ENCODE measurements around the gene PGAP2. TPM values are rescaled to one million over a fixed set of nuclear protein-coding genes. Genes with fewer than 3 reads are reported as not detected.

The PGAP2 gene
- total RNA-seq, 6 donors from 2014 or later, result 19.5 to 106 (median 25.2) TPM

DNA sequence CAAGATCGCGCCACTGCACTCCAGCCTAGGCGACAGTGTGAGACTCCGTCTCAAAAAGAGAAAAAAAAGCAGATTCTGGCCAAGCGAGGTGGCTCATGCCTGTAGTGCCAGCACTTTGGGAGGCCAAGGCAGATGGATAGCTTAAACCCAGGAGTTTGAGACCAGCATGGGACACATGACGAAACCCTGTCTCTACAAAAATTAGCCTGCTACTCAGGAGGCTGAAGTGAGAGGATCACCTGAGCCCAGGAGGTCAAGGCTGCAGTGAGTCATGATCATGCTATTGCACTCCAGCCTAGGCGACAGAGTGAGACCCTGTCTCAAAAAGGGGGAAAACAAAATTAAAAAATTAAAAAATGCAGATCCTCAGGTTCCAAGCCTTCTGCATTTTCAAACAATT is 14.0 kb downstream of the PGAP2 start:
- Histone ChIP-seq H3K4me3 (no peak overlapping the region), H3K36me3 (peaks cover 6 to 30% (median 13%) of the 10 kb centered on the region in 4 donors), H3K9me3 (no peaks in the 10 kb centered on the region), H3K27ac (no peak overlapping the region), H3K4me1 (peaks cover 0 to 2% (median under 1%) of the 10 kb centered on the region in 4 donors), H3K27me3 (no peaks in the 10 kb centered on the region)
- 93 to 94% methylated on average over 7 of the region's 7 CpGs for WGBS, 2 donors
- no peak for ATAC-seq (ENCODE audit: low FRiP score in 2 of 2)
- no peak for DNase-seq
- TF ChIP-seq POLR2A (IDR thresholded peaks at IDR 0.05) (no peak), EP300 (IDR thresholded peaks at IDR 0.05) (no peak), POLR2AphosphoS5 (IDR thresholded peaks at IDR 0.05) (no peak)
- TF ChIP-seq, protein P1, sequence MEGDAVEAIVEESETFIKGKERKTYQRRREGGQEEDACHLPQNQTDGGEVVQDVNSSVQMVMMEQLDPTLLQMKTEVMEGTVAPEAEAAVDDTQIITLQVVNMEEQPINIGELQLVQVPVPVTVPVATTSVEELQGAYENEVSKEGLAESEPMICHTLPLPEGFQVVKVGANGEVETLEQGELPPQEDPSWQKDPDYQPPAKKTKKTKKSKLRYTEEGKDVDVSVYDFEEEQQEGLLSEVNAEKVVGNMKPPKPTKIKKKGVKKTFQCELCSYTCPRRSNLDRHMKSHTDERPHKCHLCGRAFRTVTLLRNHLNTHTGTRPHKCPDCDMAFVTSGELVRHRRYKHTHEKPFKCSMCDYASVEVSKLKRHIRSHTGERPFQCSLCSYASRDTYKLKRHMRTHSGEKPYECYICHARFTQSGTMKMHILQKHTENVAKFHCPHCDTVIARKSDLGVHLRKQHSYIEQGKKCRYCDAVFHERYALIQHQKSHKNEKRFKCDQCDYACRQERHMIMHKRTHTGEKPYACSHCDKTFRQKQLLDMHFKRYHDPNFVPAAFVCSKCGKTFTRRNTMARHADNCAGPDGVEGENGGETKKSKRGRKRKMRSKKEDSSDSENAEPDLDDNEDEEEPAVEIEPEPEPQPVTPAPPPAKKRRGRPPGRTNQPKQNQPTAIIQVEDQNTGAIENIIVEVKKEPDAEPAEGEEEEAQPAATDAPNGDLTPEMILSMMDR (IDR thresholded peaks at IDR 0.05), result no peak

DNA sequence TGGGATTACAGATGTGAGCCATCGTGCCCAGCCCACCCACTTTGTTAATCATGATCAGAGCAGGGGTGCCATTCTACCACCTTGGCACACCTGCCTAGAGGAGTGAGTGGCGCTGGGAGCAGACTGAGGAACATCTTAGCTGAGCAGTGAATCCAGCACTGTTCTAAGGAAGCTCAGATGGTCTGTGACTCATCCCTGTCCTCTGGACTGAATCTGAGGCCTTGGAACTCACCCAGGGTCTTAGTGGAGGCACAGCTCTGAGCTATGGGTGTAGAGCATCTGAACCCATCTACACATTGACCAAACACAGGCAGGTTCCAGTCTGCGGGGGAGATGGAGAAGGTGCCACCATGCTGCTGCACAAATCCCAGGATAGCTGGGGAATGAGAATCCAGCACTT is 14.9 kb downstream of the PGAP2 start:
- Histone ChIP-seq H3K9me3 (no peaks in the 10 kb centered on the region), H3K4me3 (no peak overlapping the region), H3K4me1 (peaks cover 0 to 2% (median 0%) of the 10 kb centered on the region in 4 donors), H3K27ac (no peak overlapping the region), H3K27me3 (no peaks in the 10 kb centered on the region), H3K36me3 (peaks cover 10 to 40% (median 22%) of the 10 kb centered on the region in 4 donors)
- DNase-seq, result no peak
- no peak for TF ChIP-seq POLR2AphosphoS5 (IDR thresholded peaks at IDR 0.05)
- TF ChIP-seq, protein P1 (IDR thresholded peaks at IDR 0.05), result no peak
- TF ChIP-seq EP300 (IDR thresholded peaks at IDR 0.05), result no peak
- TF ChIP-seq POLR2A (IDR thresholded peaks at IDR 0.05), result no peak
- 94 to 97% methylated on average over 3 of the region's 3 CpGs for WGBS, 2 donors
- ATAC-seq (ENCODE audit: low FRiP score in 2 of 2), result peak in 1 of 2 donors; percentile 67

DNA sequence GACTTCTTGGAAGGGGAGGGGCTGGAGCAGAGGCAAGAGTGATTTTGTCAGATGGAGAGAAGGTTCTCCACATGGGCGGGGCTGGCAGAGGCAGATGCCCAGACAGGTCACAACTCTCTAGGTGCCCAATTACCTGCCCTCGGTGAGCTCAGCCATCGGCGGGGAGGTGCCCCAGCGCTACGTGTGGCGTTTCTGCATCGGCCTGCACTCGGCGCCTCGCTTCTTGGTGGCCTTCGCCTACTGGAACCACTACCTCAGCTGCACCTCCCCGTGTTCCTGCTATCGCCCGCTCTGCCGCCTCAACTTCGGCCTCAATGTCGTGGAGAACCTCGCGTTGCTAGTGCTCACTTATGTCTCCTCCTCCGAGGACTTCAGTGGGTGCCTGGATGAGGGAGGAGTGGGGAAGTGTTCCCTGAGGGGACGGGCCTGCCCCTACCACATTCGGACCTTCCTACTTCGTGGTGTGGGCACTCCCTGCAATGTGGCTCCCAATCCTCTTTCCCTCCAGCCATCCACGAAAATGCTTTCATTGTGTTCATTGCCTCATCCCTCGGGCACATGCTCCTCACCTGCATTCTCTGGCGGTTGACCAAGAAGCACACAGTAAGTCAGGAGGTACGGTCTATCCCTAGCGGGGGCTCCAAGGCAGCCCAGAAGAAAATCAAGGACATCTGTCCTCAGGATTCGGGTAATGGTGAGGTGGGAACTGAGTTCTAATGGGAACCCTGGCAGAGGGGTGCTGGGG is 15.6 kb downstream of the PGAP2 start:
- peak in 1 of 2 donors; percentile 76 for DNase-seq
- no peak overlapping the region for H3K4me3 ChIP-seq
- peaks cover 10 to 40% (median 22%) of the 10 kb centered on the region in 4 donors for H3K36me3 ChIP-seq
- WGBS, 2 donors, result 94% methylated on average over 30 of the region's 30 CpGs
- ATAC-seq (ENCODE audit: low FRiP score in 2 of 2), result peak in 1 of 2 donors; percentile 2
- peak overlapping the region in 2 of 4 donors; percentile 12 to 34 for H3K27ac ChIP-seq
- no peak for TF ChIP-seq POLR2A (IDR thresholded peaks at IDR 0.05)
- TF ChIP-seq, protein P1 (IDR thresholded peaks at IDR 0.05), result no peak
- no peak for TF ChIP-seq EP300 (IDR thresholded peaks at IDR 0.05)
- no peak for TF ChIP-seq POLR2AphosphoS5 (IDR thresholded peaks at IDR 0.05)
- peaks cover 0 to 2% (median 0%) of the 10 kb centered on the region in 4 donors for H3K4me1 ChIP-seq
- no peaks in the 10 kb centered on the region for H3K9me3 ChIP-seq
- H3K27me3 ChIP-seq, result no peaks in the 10 kb centered on the region

- Histone ChIP-seq H3K4me3 (no peak overlapping the region), H3K27me3 (no peaks in the 10 kb centered on the region), H3K4me1 (peaks cover 0 to 2% (median under 1%) of the 10 kb centered on the region in 4 donors), H3K9me3 (no peaks in the 10 kb centered on the region), H3K27ac (peak overlapping the region in 3 of 4 donors; percentile 17 to 34 (median 33)), H3K36me3 (peaks cover 14 to 46% (median 28%) of the 10 kb centered on the region in 4 donors)
- DNase-seq (peak in 1 of 2 donors; percentile 74), ATAC-seq (ENCODE audit: low FRiP score in 2 of 2) (peak; percentile 77 to 81)
- TF ChIP-seq, protein P1 (IDR thresholded peaks at IDR 0.05), result peak; percentile 73 to 93 (median 80)
- TF ChIP-seq POLR2AphosphoS5 (IDR thresholded peaks at IDR 0.05), result peak in 1 of 2 donors; percentile 25
- no peak for TF ChIP-seq EP300 (IDR thresholded peaks at IDR 0.05)
- no peak for TF ChIP-seq POLR2A (IDR thresholded peaks at IDR 0.05)
- WGBS, 2 donors, result 69 to 73% methylated on average over 17 to 18 of the region's 18 CpGs
These were observed 16.5 kb downstream of the PGAP2 start for GRCh38 chr11:3824714-3825472.

Data from upper lobe of left lung (tissue), 6 donors.